Lung (tissue), 12 donors: ENCODE measurements around the gene ARHGAP15. TPM values are rescaled to one million over a fixed set of nuclear protein-coding genes. Genes with fewer than 3 reads are reported as not detected.

Experiments used
- ATAC-seq: fragments of 200-7000 bp; cut with Tn5 transposase; one replicate; pipeline ENCODE4 v1.9.1; 2020; ENCODE audit warnings: moderate number of reproducible peaks; ENCODE audit not compliant: insufficient read depth, low FRiP score
- DNase-seq, 3 donors: peaks; one replicate each; pipeline ENCODE4 v3.0.0-alpha.2; 2013 to 2017
- H3K27ac ChIP-seq, 2 donors: one replicate each; pipeline ENCODE4 v1.5.1; 2013; ENCODE audit warnings: mild to moderate bottlenecking in 2 of 2, moderate library complexity in 2 of 2, control low read depth in 1 of 2, inconsistent platforms in 1 of 2, low read depth in 1 of 2, low read length in 1 of 2
- H3K27me3 ChIP-seq, 3 donors: one replicate each; pipeline ENCODE4 v1.5.1; 2013; ENCODE audit warnings: low read length in 2 of 3; ENCODE audit not compliant: control insufficient read depth in 3 of 3, insufficient read depth in 3 of 3
- H3K36me3 ChIP-seq, 4 donors: one replicate each; pipeline ENCODE4 v1.5.1; 2013; ENCODE audit warnings: low read length in 4 of 4, mild to moderate bottlenecking in 1 of 4, moderate library complexity in 1 of 4; ENCODE audit not compliant: control insufficient read depth in 4 of 4, insufficient read depth in 4 of 4
- H3K4me1 ChIP-seq, 5 donors: one replicate each; pipeline ENCODE4 v1.5.1; 2013; ENCODE audit warnings: low read length in 5 of 5, mild to moderate bottlenecking in 2 of 5, moderate library complexity in 1 of 5; ENCODE audit not compliant: control insufficient read depth in 5 of 5, insufficient read depth in 5 of 5
- H3K4me3 ChIP-seq: one replicate; pipeline ENCODE4 v1.5.1; 2013; ENCODE audit warnings: mild to moderate bottlenecking, control low read depth, moderate library complexity
- H3K9ac ChIP-seq, 2 donors: one replicate each; pipeline ENCODE4 v1.5.1; 2013; ENCODE audit warnings: low read length in 2 of 2, control low read depth in 1 of 2; ENCODE audit not compliant: insufficient read depth in 1 of 2
- H3K9me3 ChIP-seq, 4 donors: one replicate each; pipeline ENCODE4 v1.5.1; 2013; ENCODE audit warnings: low read length in 3 of 4, mild to moderate bottlenecking in 1 of 4, moderate library complexity in 1 of 4; ENCODE audit not compliant: control insufficient read depth in 4 of 4, insufficient read depth in 3 of 4
- WGBS, 2 donors: extraction: QIAGEN DNeasy Blood & Tissue Kit; methylation state at CpG; one replicate each; pipeline ENCODE4 v1.1.7; 2013; 5-methylcytosine and 5-hydroxymethylcytosine counted together
- polyA plus RNA-seq, 2 donors: library from polyadenylated mRNA; stranded (reverse); fragments of 200-250 nt; gene quantifications; one replicate each; pipeline ENCODE4 v1.2.1, GENCODE V29; 2013
- total RNA-seq, 2 donors: library from RNA; depleted of rRNA in 1 of 2; stranded (reverse); fragments of >200 nt in 1 of 2; gene quantifications; one replicate each; pipeline ENCODE4 v1.2.1, GENCODE V29; 2014 to 2021
- TF ChIP-seq, protein P1 (sequence below): IDR thresholded peaks from 2 replicates; pipeline ENCODE4 v1.5.1; 2012; ENCODE audit warnings: mild to moderate bottlenecking; ENCODE audit errors: control extremely low read depth, extremely low read depth
- donor health status: control.
- donor health status: control.
- donor health status: Bipolar disorder and iron deficiency.
- donor health status: healthy.
- donor health status: DM: yes; HTN: yes; CAD: no.

ARHGAP15 gene
- total and polyA plus RNA-seq, 4 donors, result 5.9 to 74.3 (median 13.2) TPM

DNA sequence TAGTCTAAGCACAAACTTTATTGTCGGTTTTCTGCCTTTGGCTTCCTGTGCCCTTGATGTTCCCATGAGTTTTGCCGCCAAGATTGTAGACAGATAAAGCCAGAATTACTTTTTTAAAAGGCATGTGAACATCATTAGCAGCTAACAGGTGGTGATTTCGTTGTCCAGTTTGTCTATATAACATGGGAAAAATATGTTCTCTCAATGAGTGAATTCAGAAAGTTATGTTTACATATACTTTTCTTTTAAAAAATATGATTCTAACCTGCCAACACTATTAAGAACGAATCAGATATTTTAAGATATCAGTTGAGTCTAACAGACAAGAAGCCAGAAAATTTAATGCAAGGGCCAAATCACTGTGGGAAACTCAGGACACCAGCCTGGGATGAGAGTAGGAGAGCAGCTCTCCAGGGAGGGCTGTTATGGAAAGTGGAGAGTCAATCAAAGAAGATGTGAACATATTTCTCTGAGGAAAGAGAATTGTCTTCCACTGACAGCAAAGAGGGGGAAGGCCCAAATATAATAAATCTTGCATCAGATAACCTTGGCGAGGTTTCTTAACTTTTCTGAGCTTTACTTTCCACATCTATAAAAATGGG is 311.3 kb downstream of the ARHGAP15 start:
- Histone ChIP-seq H3K9ac (no peak overlapping the region), H3K4me3 (no peak overlapping the region), H3K27me3 (no peaks in the 10 kb centered on the region), H3K4me1 (peaks cover 0 to 21% (median 2%) of the 10 kb centered on the region in 5 donors), H3K27ac (no peak overlapping the region), H3K9me3 (no peaks in the 10 kb centered on the region), H3K36me3 (peaks cover 0 to 6% (median 0%) of the 10 kb centered on the region in 4 donors)
- DNase-seq (no peak), ATAC-seq (no peak)
- 72 to 83% methylated on average over 5 of the region's 5 CpGs for WGBS, 2 donors
- TF ChIP-seq, protein P1, sequence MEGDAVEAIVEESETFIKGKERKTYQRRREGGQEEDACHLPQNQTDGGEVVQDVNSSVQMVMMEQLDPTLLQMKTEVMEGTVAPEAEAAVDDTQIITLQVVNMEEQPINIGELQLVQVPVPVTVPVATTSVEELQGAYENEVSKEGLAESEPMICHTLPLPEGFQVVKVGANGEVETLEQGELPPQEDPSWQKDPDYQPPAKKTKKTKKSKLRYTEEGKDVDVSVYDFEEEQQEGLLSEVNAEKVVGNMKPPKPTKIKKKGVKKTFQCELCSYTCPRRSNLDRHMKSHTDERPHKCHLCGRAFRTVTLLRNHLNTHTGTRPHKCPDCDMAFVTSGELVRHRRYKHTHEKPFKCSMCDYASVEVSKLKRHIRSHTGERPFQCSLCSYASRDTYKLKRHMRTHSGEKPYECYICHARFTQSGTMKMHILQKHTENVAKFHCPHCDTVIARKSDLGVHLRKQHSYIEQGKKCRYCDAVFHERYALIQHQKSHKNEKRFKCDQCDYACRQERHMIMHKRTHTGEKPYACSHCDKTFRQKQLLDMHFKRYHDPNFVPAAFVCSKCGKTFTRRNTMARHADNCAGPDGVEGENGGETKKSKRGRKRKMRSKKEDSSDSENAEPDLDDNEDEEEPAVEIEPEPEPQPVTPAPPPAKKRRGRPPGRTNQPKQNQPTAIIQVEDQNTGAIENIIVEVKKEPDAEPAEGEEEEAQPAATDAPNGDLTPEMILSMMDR, result no peak

DNA sequence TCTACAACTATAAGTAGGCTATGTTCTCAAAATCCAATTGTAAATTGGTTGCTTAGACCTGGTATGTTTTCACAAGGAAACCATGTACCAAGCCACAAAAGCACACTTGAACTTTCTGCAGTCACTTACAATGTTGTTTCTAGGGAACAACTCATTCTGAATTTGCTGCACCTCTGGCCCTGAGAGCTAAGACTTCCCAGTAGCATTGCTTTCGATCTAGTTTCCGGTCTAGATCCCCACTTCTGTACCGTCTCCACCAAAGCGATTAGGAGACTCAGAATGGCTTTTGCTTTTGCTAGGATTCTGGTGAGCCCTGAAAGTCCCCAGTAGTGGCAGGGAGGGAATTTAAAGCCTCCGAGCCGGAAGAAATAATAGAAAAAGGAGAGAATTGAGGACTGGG is 313.0 kb downstream of the ARHGAP15 start:
- DNase-seq, result peak in 1 of 3 donors; percentile 26
- no peak for ATAC-seq

DNA sequence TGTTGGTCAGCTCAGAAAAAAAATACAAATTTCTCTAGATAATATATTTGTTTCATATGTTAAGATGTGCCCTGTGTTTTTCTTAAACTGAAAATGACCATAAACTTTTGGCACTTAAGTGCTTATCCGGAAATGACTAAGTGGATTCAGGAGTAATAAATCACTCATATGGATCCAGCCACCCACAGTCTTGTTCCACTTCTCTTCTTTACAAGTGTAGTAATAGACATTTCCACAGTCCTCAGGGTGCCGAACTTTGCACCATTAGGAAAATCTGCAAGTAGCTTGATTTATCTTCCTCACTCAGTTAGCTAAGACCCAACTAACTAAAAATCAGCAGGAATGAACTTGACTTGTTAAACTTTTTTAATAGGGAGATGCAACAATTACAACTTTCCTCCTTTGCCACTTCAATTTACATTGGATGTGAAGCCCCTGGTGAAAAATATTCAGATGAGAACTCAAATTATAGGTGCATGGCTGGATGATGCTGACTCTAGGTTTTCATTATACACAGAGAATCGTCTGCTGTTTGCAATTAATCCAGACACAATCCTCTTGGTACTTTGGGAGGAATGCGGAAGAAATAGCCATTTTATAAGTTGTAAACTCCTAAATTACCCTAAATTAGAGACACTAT is 322.5 kb downstream of the ARHGAP15 start:
- DNase-seq, result no peak
- Histone ChIP-seq H3K27ac (no peak overlapping the region), H3K4me3 (no peak overlapping the region), H3K4me1 (no peaks in the 10 kb centered on the region), H3K9ac (no peak overlapping the region), H3K27me3 (no peaks in the 10 kb centered on the region), H3K36me3 (peaks cover 0 to 3% (median 0%) of the 10 kb centered on the region in 4 donors), H3K9me3 (no peaks in the 10 kb centered on the region)
- no peak for ATAC-seq
- WGBS, 2 donors, result 56 to 65% methylated on average over 4 of the region's 4 CpGs
- TF ChIP-seq, protein P1, result no peak

More for the DNA sequence above, 313.0 kb downstream of the ARHGAP15 start:
- no peak overlapping the region for H3K27ac ChIP-seq
- H3K4me1 ChIP-seq, result peaks cover 0 to 8% (median 2%) of the 10 kb centered on the region in 5 donors
- no peak overlapping the region for H3K4me3 ChIP-seq
- H3K36me3 ChIP-seq, result peaks cover 0 to 6% (median 0%) of the 10 kb centered on the region in 4 donors
- H3K9ac ChIP-seq, result no peak overlapping the region
- H3K9me3 ChIP-seq, result no peaks in the 10 kb centered on the region
- TF ChIP-seq, protein P1, result no peak
- 83 to 96% methylated on average over 6 of the region's 6 CpGs for WGBS, 2 donors
- H3K27me3 ChIP-seq, result no peaks in the 10 kb centered on the region
